Measurements from ENCODE around the gene C9orf72. TPM values are rescaled to one million over a fixed set of nuclear protein-coding genes. Genes with fewer than 3 reads are reported as not detected.
"Not testable (repeated sequence)": the region's sequence is repeated elsewhere in the genome, so short reads cannot be mapped to it uniquely, and the experiment has no call there.

Gene C9orf72
- 4.6 and 5.9 TPM in 2 replicates for total RNA-seq

- peak; percentile 81 for DNase-seq (ENCODE audit: low spot score)
- H3K36me3 Mint-ChIP-seq (ENCODE audit: low read depth), result peaks cover 1% of the 10 kb centered on the region
- H3K4me3 Mint-ChIP-seq, result peak within 1 kb of the TSS; percentile 90
- H3K4me1 Mint-ChIP-seq (ENCODE audit: low read depth), result peaks cover 30% of the 10 kb centered on the region
- peaks cover 8% of the 10 kb centered on the region for H3K27me3 Mint-ChIP-seq (ENCODE audit: insufficient read depth)
- intact Hi-C loops (cut with micrococcal nuclease), result loop anchor here (1.0 to 2.0 kb wide), 9 partner anchors 9 to 681 kb away; partner anchors contain the start of genes CAAP1, IFT74, MOB3B and PLAA
- peak within 1 kb of the TSS; percentile 100 for H3K27ac Mint-ChIP-seq
- peaks cover 2% of the 10 kb centered on the region for H3K9me3 Mint-ChIP-seq
These were observed at the start of gene C9orf72 for GRCh38 chr9:27572918-27573633. Gene C9orf72 (minus strand): TSS chr9:27573481. CDS start chr9:27567120, 6,361 bp downstream.

GRCh38 chr9:27622693-27623340, 49.5 kb upstream of the C9orf72 start:
- no peak for DNase-seq (ENCODE audit: low spot score)
- Mint-ChIP-seq H3K4me3 (no peak overlapping the region), H3K36me3 (ENCODE audit: low read depth) (no peaks in the 10 kb centered on the region), H3K4me1 (ENCODE audit: low read depth) (no peaks in the 10 kb centered on the region), H3K27me3 (ENCODE audit: insufficient read depth) (peaks cover 8% of the 10 kb centered on the region), H3K27ac (no peak overlapping the region), H3K9me3 (no peaks in the 10 kb centered on the region)
- intact Hi-C loops (cut with micrococcal nuclease), result no loop called here

- no peaks in the 10 kb centered on the region for H3K36me3 Mint-ChIP-seq (ENCODE audit: low read depth)
- DNase-seq (ENCODE audit: low spot score), result no peak
- H3K27me3 Mint-ChIP-seq (ENCODE audit: insufficient read depth), result peaks cover 5% of the 10 kb centered on the region
- H3K4me3 Mint-ChIP-seq, result no peak overlapping the region
- intact Hi-C loops (cut with micrococcal nuclease), result no loop called here
- no peak overlapping the region for H3K27ac Mint-ChIP-seq
- no peaks in the 10 kb centered on the region for H3K4me1 Mint-ChIP-seq (ENCODE audit: low read depth)
- no peaks in the 10 kb centered on the region for H3K9me3 Mint-ChIP-seq
These were observed 46.5 kb upstream of the C9orf72 start for GRCh38 chr9:27619743-27620142.

GRCh38 chr9:27618066-27618465, 44.8 kb upstream of the C9orf72 start:
- no peaks in the 10 kb centered on the region for H3K36me3 Mint-ChIP-seq (ENCODE audit: low read depth)
- H3K9me3 Mint-ChIP-seq, result no peaks in the 10 kb centered on the region
- DNase-seq (ENCODE audit: low spot score), result no peak
- peaks cover 6% of the 10 kb centered on the region for H3K27me3 Mint-ChIP-seq (ENCODE audit: insufficient read depth)
- intact Hi-C loops (cut with micrococcal nuclease), result no loop called here
- H3K4me1 Mint-ChIP-seq (ENCODE audit: low read depth), result no peaks in the 10 kb centered on the region
- H3K4me3 Mint-ChIP-seq, result no peak overlapping the region
- no peak overlapping the region for H3K27ac Mint-ChIP-seq

DNA sequence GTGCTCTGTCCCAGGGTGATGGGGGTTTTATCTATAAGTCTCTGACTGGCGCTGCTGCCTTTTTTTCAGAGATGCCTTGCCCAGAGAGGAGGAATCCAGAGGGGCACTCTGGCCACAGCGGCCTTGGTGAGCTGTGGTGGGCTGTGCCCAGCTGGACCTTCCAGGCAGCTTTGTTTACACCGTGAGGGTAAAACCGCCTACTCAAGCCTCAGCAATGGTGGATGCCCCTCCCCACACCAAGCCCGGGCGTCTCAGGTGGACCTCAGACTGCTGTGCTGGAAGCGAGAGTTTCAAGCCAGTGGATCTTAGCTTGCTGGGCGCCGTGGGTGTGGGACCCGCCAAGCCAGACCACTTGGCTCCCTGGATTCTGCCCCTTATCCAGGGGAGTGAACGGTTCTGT, 41.3 kb upstream of the C9orf72 start:
- Mint-ChIP-seq H3K4me1 (ENCODE audit: low read depth) (peaks cover 7% of the 10 kb centered on the region), H3K27me3 (ENCODE audit: insufficient read depth) (peaks cover 8% of the 10 kb centered on the region), H3K4me3 (no peak overlapping the region), H3K9me3 (no peaks in the 10 kb centered on the region), H3K27ac (no peak overlapping the region), H3K36me3 (ENCODE audit: low read depth) (no peaks in the 10 kb centered on the region)
- DNase-seq (ENCODE audit: low spot score), result no peak
- intact Hi-C loops (cut with micrococcal nuclease), result no loop called here

DNA sequence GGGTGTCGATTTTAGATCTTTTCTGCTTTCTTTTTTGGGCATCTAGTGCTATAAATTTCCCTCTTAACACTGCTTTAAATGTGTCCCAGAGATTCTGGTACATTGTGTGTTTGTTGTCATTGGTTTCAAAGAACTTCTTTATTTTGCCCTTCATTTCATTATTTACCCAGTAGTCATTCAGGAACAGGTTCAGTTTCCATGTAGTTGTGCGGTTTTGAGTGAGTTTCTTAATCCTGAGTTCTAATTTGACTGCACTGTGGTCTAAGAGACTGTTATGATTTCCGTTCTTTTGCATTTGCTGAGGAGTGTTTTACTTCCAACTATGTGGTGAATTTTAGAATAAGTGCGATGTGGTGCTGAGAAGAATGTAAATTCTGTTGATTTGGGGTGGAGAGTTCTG, 38.8 kb upstream of the C9orf72 start:
- DNase-seq (ENCODE audit: low spot score); H3K4me1 Mint-ChIP-seq (ENCODE audit: low read depth); H3K9me3 Mint-ChIP-seq; H3K4me3 Mint-ChIP-seq; H3K27me3 Mint-ChIP-seq (ENCODE audit: insufficient read depth); intact Hi-C loops (cut with micrococcal nuclease); H3K36me3 Mint-ChIP-seq (ENCODE audit: low read depth): not testable (repeated sequence)
- peak overlapping the region; percentile 30 for H3K27ac Mint-ChIP-seq

GRCh38 chr9:27610622-27611021, 37.3 kb upstream of the C9orf72 start:
- Mint-ChIP-seq H3K4me3 (no peak overlapping the region), H3K27ac (no peak overlapping the region), H3K27me3 (ENCODE audit: insufficient read depth) (peaks cover 9% of the 10 kb centered on the region), H3K4me1 (ENCODE audit: low read depth) (peaks cover 7% of the 10 kb centered on the region), H3K36me3 (ENCODE audit: low read depth) (no peaks in the 10 kb centered on the region), H3K9me3 (no peaks in the 10 kb centered on the region)
- DNase-seq (ENCODE audit: low spot score), result no peak
- intact Hi-C loops (cut with micrococcal nuclease), result no loop called here

GRCh38 chr9:27602954-27603353, 29.7 kb upstream of the C9orf72 start:
- no peak overlapping the region for H3K4me3 Mint-ChIP-seq
- H3K4me1 Mint-ChIP-seq (ENCODE audit: low read depth), result no peaks in the 10 kb centered on the region
- peaks cover 3% of the 10 kb centered on the region for H3K27me3 Mint-ChIP-seq (ENCODE audit: insufficient read depth)
- H3K9me3 Mint-ChIP-seq, result no peaks in the 10 kb centered on the region
- no peak for DNase-seq (ENCODE audit: low spot score)
- intact Hi-C loops (cut with micrococcal nuclease), result no loop called here
- no peak overlapping the region for H3K27ac Mint-ChIP-seq
- H3K36me3 Mint-ChIP-seq (ENCODE audit: low read depth), result no peaks in the 10 kb centered on the region

- no peaks in the 10 kb centered on the region for H3K9me3 Mint-ChIP-seq
- no peak for DNase-seq (ENCODE audit: low spot score)
- intact Hi-C loops (cut with micrococcal nuclease), result no loop called here
- H3K4me3 Mint-ChIP-seq, result no peak overlapping the region
- H3K27me3 Mint-ChIP-seq (ENCODE audit: insufficient read depth), result peaks cover 6% of the 10 kb centered on the region
- no peaks in the 10 kb centered on the region for H3K4me1 Mint-ChIP-seq (ENCODE audit: low read depth)
- H3K27ac Mint-ChIP-seq, result no peak overlapping the region
- H3K36me3 Mint-ChIP-seq (ENCODE audit: low read depth), result no peaks in the 10 kb centered on the region
These were observed 29.0 kb upstream of the C9orf72 start for GRCh38 chr9:27602142-27602861.

DNA sequence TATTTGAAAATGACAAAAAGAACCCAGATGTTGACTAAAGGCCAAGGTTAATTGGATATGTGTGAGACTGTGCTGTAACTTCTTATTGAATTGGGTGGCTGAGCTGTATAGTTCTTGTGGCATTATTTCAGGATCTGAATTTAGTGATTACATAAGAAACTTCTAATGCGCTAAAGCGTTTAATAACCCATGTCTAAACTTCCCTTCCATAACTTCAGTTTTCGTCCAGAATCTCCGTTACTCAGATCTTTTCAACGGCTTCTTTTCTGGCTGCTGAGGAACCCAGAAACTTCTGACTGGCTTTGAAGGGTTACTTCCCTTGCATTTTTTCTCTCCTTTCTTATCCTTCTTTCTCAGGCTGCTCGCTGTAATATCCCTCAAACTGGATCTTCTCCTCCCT, 28.1 kb upstream of the C9orf72 start:
- Mint-ChIP-seq H3K4me3 (no peak overlapping the region), H3K9me3 (no peaks in the 10 kb centered on the region), H3K4me1 (ENCODE audit: low read depth) (no peaks in the 10 kb centered on the region), H3K27ac (no peak overlapping the region), H3K36me3 (ENCODE audit: low read depth) (no peaks in the 10 kb centered on the region), H3K27me3 (ENCODE audit: insufficient read depth) (peaks cover 6% of the 10 kb centered on the region)
- intact Hi-C loops (cut with micrococcal nuclease), result no loop called here
- no peak for DNase-seq (ENCODE audit: low spot score)

DNA sequence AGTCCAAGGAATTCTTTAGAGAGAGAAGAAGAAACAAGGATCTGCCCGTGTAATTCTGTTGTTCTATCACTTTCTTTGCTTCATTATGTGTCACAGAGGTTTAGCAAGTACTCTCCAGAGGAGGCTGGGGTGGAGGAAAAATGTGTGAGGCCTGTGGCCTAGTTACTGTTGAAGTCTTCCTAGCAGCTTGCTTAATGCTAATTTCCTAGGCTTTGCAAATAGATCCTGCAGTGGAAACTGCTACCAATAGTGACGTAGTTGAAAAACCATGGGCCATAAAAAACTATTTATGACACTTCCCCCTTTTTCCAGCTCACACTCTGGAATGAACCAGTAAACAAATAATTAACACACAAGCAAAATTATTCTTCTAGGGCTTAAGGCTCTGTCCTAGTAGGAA, 27.0 kb upstream of the C9orf72 start:
- intact Hi-C loops (cut with micrococcal nuclease), result no loop called here

GRCh38 chr9:27599870-27600238, 26.6 kb upstream of the C9orf72 start:
- Mint-ChIP-seq H3K36me3 (ENCODE audit: low read depth) (no peaks in the 10 kb centered on the region), H3K9me3 (no peaks in the 10 kb centered on the region), H3K4me3 (no peak overlapping the region), H3K27me3 (ENCODE audit: insufficient read depth) (peaks cover 9% of the 10 kb centered on the region), H3K4me1 (ENCODE audit: low read depth) (no peaks in the 10 kb centered on the region), H3K27ac (no peak overlapping the region)
- intact Hi-C loops (cut with micrococcal nuclease), result no loop called here
- no peak for DNase-seq (ENCODE audit: low spot score)

More for the DNA sequence above, 27.0 kb upstream of the C9orf72 start:
- no peak for DNase-seq (ENCODE audit: low spot score)
- Mint-ChIP-seq H3K4me1 (ENCODE audit: low read depth) (no peaks in the 10 kb centered on the region), H3K27me3 (ENCODE audit: insufficient read depth) (peaks cover 8% of the 10 kb centered on the region), H3K4me3 (no peak overlapping the region), H3K36me3 (ENCODE audit: low read depth) (no peaks in the 10 kb centered on the region), H3K27ac (no peak overlapping the region), H3K9me3 (no peaks in the 10 kb centered on the region)
